Activated B cell treated with CpG ODN at 0.5 μM for 24 hours (primary cell): ENCODE results near the gene EIF2S2. TPM values are rescaled to one million over a fixed set of nuclear protein-coding genes. Genes with fewer than 3 reads are reported as not detected.
A peak's percentile ranks its signal among the peaks of the same experiment; 100 is the strongest.

Experiments
- ATAC-seq: fragments of 200-7000 bp; cut with Tn5 transposase; one replicate; pipeline ENCODE4 v1.10.0; 2021; ENCODE audit warnings: low read depth, mild to moderate bottlenecking, moderate library complexity
- CTCF ChIA-PET: fragments of 350-600 bp; sonication (Branson Sonifier 250); formaldehyde crosslinking; loops from one replicate; lab custom pipeline; 2021; ENCODE audit warnings: antibody characterized with exemption; lab: Charles Lee
- POLR2A ChIA-PET: fragments of 350-600 bp; sonication (Branson Sonifier 250); formaldehyde crosslinking; loops from one replicate; lab custom pipeline; 2021; ENCODE audit warnings: antibody characterized with exemption; lab: Charles Lee
- DNase-seq: peaks from one replicate; pipeline ENCODE4 v3.0.0; 2022
- H3K27ac Mint-ChIP-seq: one replicate; pipeline ENCODE4 v1.8.0; 2020; ENCODE audit warnings: mixed read lengths
- H3K27me3 Mint-ChIP-seq: one replicate; pipeline ENCODE4 v1.8.0; 2021; ENCODE audit warnings: mixed read lengths
- H3K36me3 Mint-ChIP-seq: one replicate; pipeline ENCODE4 v1.8.0; 2021; ENCODE audit warnings: low read depth, mixed read lengths
- H3K4me1 Mint-ChIP-seq: one replicate; pipeline ENCODE4 v1.8.0; 2021; ENCODE audit warnings: mixed read lengths
- H3K4me3 Mint-ChIP-seq: one replicate; pipeline ENCODE4 v1.8.0; 2020; ENCODE audit warnings: mild to moderate bottlenecking, mixed read lengths
- H3K9me3 Mint-ChIP-seq: one replicate; pipeline ENCODE4 v1.8.0; 2020; ENCODE audit warnings: mixed read lengths
- CTCF ChIP-seq: fragments of 200-600 bp; IDR thresholded peaks from one replicate; pipeline ENCODE4 v1.8.0; 2022; ENCODE audit warnings: antibody characterized with exemption, mild to moderate bottlenecking
- intact Hi-C: fragments of 100-400 bp; cut with micrococcal nuclease; formaldehyde crosslinking; loops from one replicate; pipeline ENCODE4 v1.15.1; 2024
- total RNA-seq: library from RNA; stranded (reverse); gene quantifications from 2 replicates; pipeline ENCODE4 v1.2.3, GENCODE V29; 2022

The EIF2S2 gene
- total RNA-seq, 1 donor from 2014 or later = 58.3 TPM

- intact Hi-C loops = no loop called here
- DNase-seq = no peak
- Mint-ChIP-seq H3K4me3 (no peak overlapping the region), H3K27ac (no peak overlapping the region), H3K36me3 (no peaks in the 10 kb centered on the region), H3K27me3 (peaks cover 11% of the 10 kb centered on the region), H3K4me1 (peaks cover 4% of the 10 kb centered on the region), H3K9me3 (no peaks in the 10 kb centered on the region)
- no peak for TF ChIP-seq CTCF
- ChIA-PET POLR2A (no interaction called here), CTCF (interaction anchor here (3.5 kb wide), 1 partner anchor 62 kb away, joined by 26 read pairs; no protein-coding TSS in a partner anchor)
- no peak for ATAC-seq
Measured at GRCh38 chr20:34131491-34131890, 19.4 kb upstream of the EIF2S2 start.

GRCh38 chr20:34129518-34130162 is 17.6 kb upstream of the EIF2S2 start:
- no peaks in the 10 kb centered on the region for H3K9me3 Mint-ChIP-seq
- H3K27me3 Mint-ChIP-seq = peaks cover 11% of the 10 kb centered on the region
- DNase-seq = peak; percentile 32
- no peak overlapping the region for H3K27ac Mint-ChIP-seq
- H3K4me3 Mint-ChIP-seq = peak overlapping the region; percentile 3
- no peak for TF ChIP-seq CTCF
- H3K4me1 Mint-ChIP-seq = peaks cover 5% of the 10 kb centered on the region
- ChIA-PET CTCF (interaction anchor here (0.6 to 3.5 kb wide), 10 partner anchors 14 to 462 kb away, joined by 3 to 26 read pairs (median 4); partner anchors contain the start of gene EIF2S2), POLR2A (interaction anchor here (0.6 to 1.0 kb wide), 2 partner anchors 17 to 75 kb away, joined by 4 to 9 read pairs; partner anchors contain the start of gene EIF2S2)
- intact Hi-C loops = loop anchor here (1.0 to 5.0 kb wide), 9 partner anchors 17 to 672 kb away; partner anchors contain the start of genes ACTL10 and EIF2S2
- no peaks in the 10 kb centered on the region for H3K36me3 Mint-ChIP-seq
- ATAC-seq = peak; percentile 95

GRCh38 chr20:34127792-34128191 is 15.7 kb upstream of the EIF2S2 start:
- no peak for TF ChIP-seq CTCF
- Mint-ChIP-seq H3K4me3 (no peak overlapping the region), H3K27me3 (peaks cover 11% of the 10 kb centered on the region), H3K27ac (no peak overlapping the region), H3K36me3 (no peaks in the 10 kb centered on the region), H3K4me1 (peaks cover 12% of the 10 kb centered on the region), H3K9me3 (no peaks in the 10 kb centered on the region)
- DNase-seq (no peak), ATAC-seq (no peak)
- POLR2A ChIA-PET = no interaction called here
- intact Hi-C loops = loop anchor here (2.0 to 5.0 kb wide), 2 partner anchors 105 to 461 kb away; partner anchors contain the start of gene ACTL10
- CTCF ChIA-PET = interaction anchor here (1.5 to 3.5 kb wide), 2 partner anchors 59 to 213 kb away, joined by 3 to 26 read pairs; no protein-coding TSS in a partner anchor

- Mint-ChIP-seq H3K4me3 (no peak overlapping the region), H3K36me3 (no peaks in the 10 kb centered on the region), H3K4me1 (peaks cover 12% of the 10 kb centered on the region), H3K27me3 (peaks cover 4% of the 10 kb centered on the region), H3K27ac (no peak overlapping the region), H3K9me3 (no peaks in the 10 kb centered on the region)
- ChIA-PET CTCF (interaction anchor here (0.6 to 1.0 kb wide), 2 partner anchors 333 to 394 kb away, joined by 3 read pairs; no protein-coding TSS in a partner anchor), POLR2A (interaction anchor here (0.8 to 4.8 kb wide), 2 partner anchors 12 to 18 kb away, joined by 3 to 18 read pairs; partner anchors contain the start of gene EIF2S2)
- no peak for DNase-seq
- TF ChIP-seq CTCF = no peak
- peak; percentile 88 for ATAC-seq
- intact Hi-C loops = loop anchor here (5.0 kb wide), 1 partner anchor 102 kb away; no protein-coding TSS in a partner anchor
Measured at GRCh38 chr20:34124469-34125249, 12.6 kb upstream of the EIF2S2 start.
